ENCODE results near the gene SFMBT1.
"Not testable (repeated sequence)": the region's sequence is repeated elsewhere in the genome, so short reads cannot be mapped to it uniquely, and the experiment has no call there.

SFMBT1 gene

DNA sequence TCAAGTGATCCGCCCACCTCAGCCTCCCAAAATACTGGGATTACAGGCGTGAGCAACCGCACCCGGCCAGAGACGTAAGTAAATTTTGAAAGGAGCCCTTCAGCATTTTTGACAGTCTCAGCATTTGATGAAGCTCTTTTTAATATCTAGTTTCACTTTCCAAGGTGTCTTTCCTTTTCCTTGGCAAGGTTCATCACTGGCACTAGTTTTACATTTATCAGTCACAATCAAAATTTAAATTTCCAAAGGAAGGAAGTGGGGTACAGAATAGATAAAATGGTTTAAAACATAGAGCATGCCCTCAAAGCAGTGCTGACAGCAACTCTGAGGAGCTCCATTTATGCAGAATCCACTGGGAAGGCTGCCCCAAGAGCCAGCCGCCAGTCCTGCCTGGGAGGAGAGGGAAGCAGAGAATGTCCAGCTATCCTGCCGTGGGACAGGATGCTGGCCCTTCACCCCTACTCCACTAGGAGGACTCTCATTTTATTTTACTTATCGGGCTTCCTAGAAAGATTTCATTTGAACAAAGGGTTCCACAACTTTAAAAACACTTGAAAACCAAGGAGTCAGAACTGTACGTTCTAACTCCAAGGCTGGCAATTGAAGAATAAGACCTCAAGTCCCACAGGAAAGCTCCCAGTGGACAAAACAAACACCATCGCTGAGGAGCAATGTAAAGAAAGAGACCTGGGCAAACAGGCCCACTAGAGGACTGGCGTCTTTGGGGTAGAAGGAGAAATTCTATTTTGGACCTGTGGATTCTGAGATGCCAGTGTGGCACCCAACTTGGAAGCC, 9.9 kb downstream of the SFMBT1 start:
- no peak for DNase-seq

GRCh38 chr3:53035018-53035417, 10.9 kb downstream of the SFMBT1 start:
- DNase-seq, result not testable (repeated sequence)

DNA sequence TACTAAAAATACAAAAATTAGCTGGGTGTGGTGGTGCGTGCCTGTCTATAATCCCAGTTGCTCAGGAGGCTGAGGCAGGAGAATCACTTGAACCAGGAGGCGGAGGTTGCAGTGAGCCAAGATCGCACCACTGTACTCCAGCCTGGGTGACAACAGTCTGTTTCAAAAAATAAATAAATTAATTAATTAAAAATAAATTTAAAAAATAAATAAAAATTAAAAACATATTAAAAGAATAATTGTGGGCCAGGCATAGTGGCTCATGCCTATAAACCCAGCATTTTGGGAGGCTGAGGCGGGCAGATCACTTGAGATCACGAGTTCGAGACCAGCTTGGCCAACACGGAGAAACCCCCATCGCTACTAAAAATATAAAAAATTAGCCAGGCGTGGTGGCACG, 11.5 kb downstream of the SFMBT1 start:
- not testable (repeated sequence) for DNase-seq

GRCh38 chr3:53032609-53033008, 13.3 kb downstream of the SFMBT1 start:
- DNase-seq, result no peak

DNA sequence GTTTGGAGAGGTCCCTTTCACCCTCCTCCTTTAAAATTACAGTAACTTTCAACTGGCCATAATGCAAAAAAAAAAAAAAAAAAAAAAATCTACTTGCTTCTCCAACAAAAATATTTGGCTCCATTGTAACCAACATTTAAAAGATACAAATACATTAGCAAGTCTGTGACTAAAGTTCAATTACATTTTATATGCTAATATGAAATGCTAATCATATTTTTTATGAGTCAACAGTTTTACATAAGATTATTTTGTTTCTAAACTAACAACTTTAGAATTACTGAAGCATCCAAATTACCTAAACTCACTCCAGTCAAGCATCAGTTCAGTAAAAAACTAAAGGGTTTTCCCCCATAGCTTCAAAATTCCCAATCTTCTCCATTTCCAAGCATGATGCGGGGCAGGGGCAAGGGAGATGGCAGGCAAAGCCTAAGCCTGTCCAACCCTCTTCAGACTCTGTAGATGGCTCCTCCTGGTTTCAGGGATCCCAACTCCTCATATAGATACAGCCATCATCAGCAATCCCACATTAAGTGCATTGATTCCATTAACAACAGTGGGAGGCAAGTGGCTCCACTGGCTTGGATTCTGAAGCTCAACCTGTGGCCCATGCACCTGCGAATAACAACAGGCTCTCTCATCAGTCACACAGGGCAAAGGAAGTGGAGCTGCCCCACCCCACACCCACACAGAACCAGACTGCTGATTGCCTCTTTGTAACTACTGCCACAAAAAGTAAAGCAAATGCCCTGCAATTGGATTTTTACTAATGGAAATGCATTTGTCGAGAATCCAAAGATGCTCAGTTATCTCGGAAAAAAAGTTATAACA, 15.0 kb downstream of the SFMBT1 start:
- no peak for DNase-seq

DNA sequence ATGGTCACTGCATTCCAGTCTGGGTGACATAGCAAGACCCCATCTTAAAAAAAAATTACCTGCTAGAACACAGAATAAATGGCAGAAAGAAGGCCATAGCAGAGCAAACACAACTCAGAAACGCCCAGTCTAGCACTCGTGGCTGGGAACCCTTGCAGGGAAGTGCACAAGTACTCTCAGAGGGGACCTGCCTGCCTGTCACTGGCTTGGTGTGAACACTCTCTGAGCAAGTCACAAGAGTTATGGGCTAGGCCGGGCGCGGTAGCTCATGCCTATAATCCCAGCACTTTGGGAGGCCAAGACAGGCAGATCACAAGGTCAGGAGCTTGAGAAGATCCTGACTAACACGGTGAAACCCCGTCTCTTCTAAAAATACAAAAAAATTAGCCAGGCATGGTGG, 17.2 kb downstream of the SFMBT1 start:
- DNase-seq, result no peak

DNA sequence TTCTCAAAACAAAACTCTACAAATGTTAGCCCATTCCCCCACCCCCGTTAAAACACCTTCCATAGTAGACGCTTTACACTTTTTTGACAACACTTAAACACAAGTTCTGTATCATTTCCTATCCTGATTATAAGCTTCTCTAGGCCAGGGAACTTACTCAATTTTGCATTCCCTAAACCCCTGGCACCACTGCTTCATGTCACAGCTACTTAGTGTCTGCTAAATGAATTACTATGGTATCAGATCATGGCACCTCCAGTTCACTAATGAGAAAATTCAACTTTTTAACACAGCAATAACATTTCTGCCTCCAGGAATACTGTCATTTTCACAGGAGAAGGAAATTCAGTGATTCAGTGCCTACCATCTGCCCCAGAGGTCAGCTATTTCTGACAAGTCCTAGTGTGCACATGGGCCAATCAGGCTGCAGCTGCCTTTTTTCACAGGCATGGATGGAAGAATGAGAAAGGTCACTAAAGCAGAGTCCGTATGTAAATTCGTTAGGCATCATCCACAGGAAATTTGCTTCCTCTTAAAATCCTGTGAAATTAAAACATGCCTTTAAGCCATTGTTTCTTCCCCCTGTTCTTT, 18.5 kb downstream of the SFMBT1 start:
- DNase-seq, result no peak

- no peak for DNase-seq
Observed at GRCh38 chr3:53026382-53027162, 19.3 kb downstream of the SFMBT1 start.

DNA sequence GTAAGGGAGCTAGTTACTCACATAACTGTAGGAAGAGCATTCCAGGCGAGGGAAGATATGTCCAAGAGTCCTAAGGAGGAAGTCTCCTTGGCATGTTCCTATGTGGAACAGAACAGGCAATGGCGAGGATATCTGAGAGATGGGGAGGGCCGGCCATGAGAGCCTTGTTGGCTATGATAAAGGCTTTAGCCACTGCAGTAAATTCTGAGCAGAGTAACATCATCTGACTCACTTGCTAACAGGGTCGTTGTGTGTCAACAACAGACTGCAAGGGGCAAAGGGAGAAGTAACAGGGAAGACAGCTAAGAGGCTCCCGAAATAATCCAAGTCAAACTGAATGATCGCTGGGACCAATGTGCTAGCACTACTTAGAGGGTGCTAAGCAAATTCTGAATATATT, 21.6 kb downstream of the SFMBT1 start:
- DNase-seq, result no peak

DNA sequence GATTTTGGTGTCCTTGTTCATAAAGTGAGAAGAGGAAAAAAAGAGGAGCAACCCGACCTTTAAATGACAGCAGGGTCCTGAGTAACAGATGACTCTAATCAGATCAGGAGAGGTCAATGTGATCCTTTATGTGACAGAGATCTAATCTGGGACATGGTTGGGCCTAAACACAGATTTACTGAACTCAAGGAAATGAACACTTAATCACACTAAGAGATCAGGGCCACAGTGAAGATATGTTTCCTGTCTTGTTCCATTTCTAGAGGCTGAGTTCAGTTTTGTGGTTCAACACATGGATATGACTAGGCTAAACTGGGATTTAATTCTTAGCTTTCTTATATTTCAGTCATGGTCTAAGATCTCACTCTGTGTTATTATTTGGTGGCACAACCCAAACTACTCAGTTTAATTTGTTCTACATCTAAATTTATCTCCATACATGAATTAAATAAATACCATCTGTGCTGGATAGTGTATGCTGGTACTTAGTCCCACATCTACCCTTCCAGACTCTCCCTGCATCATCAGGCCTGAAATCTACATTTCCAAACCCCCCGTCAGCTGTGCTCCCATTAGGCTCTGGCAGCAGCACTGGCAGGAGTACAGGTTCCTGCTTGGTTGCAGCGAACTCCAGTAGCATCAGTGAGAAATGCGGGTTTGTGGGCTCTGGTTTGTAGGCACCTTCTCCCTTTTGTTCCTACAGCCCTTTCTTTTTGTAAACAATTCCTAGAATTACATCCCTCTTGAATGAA, 22.6 kb downstream of the SFMBT1 start:
- no peak for DNase-seq

- no peak for DNase-seq
Observed at GRCh38 chr3:53022647-53023046, 23.2 kb downstream of the SFMBT1 start.

- no peak for DNase-seq
Observed at GRCh38 chr3:53016236-53016635, 29.6 kb downstream of the SFMBT1 start.

DNA sequence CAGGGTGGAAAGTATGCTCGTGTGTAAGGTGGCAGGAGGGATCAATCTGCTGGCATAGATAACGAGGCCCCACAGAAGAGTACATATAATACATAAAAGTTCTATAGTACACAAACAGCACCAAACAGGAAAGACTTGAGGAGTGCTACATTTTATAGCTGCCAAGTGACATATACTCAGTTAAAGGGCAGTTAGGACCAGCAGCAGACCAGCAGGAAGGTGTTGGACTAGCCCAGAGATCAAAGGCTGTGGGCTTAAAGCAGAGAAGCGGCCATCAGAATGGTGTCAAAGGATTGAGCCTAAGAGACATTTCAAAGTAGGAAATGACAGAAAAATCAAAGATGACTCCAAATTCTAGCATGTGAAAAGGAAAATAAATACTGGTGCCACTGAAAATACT, 34.5 kb downstream of the SFMBT1 start:
- no peak for DNase-seq

- no peak for DNase-seq
Observed at GRCh38 chr3:53009826-53010539, 35.9 kb downstream of the SFMBT1 start.

DNA sequence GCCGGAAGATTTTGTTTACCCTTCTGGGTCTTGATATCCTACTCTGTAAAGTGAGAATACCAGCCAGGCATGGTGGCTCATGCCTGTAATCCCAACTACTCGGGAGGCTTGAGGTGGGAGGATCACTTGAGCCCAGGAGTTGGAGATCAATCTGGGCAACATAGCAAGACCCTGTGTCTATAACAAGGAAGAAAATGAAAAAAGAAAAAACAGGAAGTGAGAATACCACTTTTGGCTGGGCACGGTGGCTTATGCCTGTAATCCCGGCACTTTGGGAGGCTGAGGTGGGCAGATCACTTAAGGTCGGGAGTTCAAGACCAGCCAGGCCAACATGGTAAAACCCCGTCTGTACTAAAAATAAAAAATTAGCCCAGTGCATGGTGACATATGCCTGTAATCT, 36.9 kb downstream of the SFMBT1 start:
- DNase-seq, result no peak

GRCh38 chr3:53005854-53006513, 39.9 kb downstream of the SFMBT1 start:
- DNase-seq, result no peak

DNA sequence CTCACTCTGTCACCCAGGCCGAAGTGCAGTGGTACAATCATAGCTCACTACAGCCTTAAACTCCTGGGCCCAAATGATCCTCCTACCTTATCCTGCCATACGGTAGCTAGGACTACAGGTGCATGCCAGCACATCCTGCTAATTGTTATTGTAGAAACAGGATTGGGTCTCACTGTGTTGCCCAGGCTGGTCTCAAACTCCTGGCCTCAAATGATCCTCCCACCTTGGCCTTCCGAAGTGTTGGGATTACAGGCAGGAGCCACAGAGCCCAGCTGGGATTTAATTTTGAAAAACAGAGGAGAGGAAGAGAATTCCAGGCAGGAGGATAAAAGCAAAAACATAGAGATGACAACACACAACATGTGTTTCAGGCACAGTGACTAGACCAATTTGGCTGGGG, 40.5 kb downstream of the SFMBT1 start:
- no peak for DNase-seq

GRCh38 chr3:53003320-53003719, 42.6 kb downstream of the SFMBT1 start:
- DNase-seq, result no peak

GRCh38 chr3:52998771-52999513, 46.9 kb downstream of the SFMBT1 start:
- no peak for DNase-seq

- DNase-seq, result no peak
Observed at GRCh38 chr3:52990637-52991036, 55.2 kb downstream of the SFMBT1 start.

Measured in SW 1271 (cell line).